ENCODE results near the gene GRAP2. TPM values are rescaled to one million over a fixed set of nuclear protein-coding genes. Genes with fewer than 3 reads are reported as not detected.

The GRAP2 gene
- total and polyA plus RNA-seq, 9 of the 15 experiments (the other 6 are each of a cell fraction or from before 2014, with no cell fraction given), result 4.8 to 88.7 (median 60.4) TPM

GRCh38 chr22:39953101-39953500, 52.2 kb downstream of the GRAP2 start:
- 0 out of 2 replicates have a peak, but pooled peaks cover 3% of the 10 kb centered on the region for H3K9me3 ChIP-seq (replicated peaks; ENCODE audit: control insufficient read depth, insufficient read depth, low read depth, low read length)
- no TSS peak for BruUV-seq (replicated peaks)
- no peaks in the 10 kb centered on the region for H3K9me1 ChIP-seq (ENCODE audit: control insufficient read depth, insufficient read depth, low read length)
- CTCF ChIA-PET (ENCODE audit: low intra/inter-chr PET ratio), result no interaction called here
- ATAC-seq (no peak; the same call in 2 of the 3 replicates), FAIRE-seq (no peak), DNase-seq (ENCODE audit: extremely low read depth in 1 of 4, low spot score in 3 of 4) (no peak)
- intact Hi-C loops (cut with micrococcal nuclease), result no loop called here
- no peaks in the 10 kb centered on the region for H4K20me1 ChIP-seq (replicated peaks; ENCODE audit: control insufficient read depth, insufficient read depth, low read length)
- H3K4me1 ChIP-seq (replicated peaks in 1 of 2; ENCODE audit: control insufficient read depth in 2 of 2, insufficient read depth in 2 of 2, low read length in 2 of 2), result peaks cover 9 to 49% of the 10 kb centered on the region in 2 experiments; a peak in 3 of 5 replicates
- H2AFZ ChIP-seq (ENCODE audit: low read depth, low read length), result no peak overlapping the region
- H3K27ac ChIP-seq (ENCODE audit: extremely low read depth, low read depth, low read length), result no peak overlapping the region
- no peaks in the 10 kb centered on the region for H3K27me3 ChIP-seq (ENCODE audit: control insufficient read depth in 2 of 2, insufficient read depth in 2 of 2, low read length in 2 of 2)
- WGBS (ENCODE audit: insufficient coverage, low coverage, missing lambda C conversion rate), result 64% methylated on average over 1 of the region's 2 CpGs
- TF ChIP-seq TEAD2 (tag; IDR thresholded peaks at IDR 0.05), result no peak
- TF ChIP-seq BCL6 (CRISPR knock-in tag; IDR thresholded peaks at IDR 0.05), result no peak
- TF ChIP-seq ZNF398 (CRISPR knock-in tag; IDR thresholded peaks at IDR 0.05), result no peak
- TF ChIP-seq U2AF2 (optimal IDR thresholded peaks at IDR 0.05; ENCODE audit: low read depth, low read length), result no peak
- TF ChIP-seq ZBTB8A (IDR thresholded peaks at IDR 0.05; ENCODE audit: partially characterized antibody), result no peak
- no peak for TF ChIP-seq BCLAF1 (IDR thresholded peaks at IDR 0.05; ENCODE audit: borderline replicate concordance in 1 of 2, control insufficient read depth in 1 of 2, low read depth in 2 of 2, low read length in 1 of 2)
- no peak for TF ChIP-seq NCOA2 (IDR thresholded peaks at IDR 0.05; ENCODE audit: partially characterized antibody in 2 of 2)
- no peak for TF ChIP-seq YBX1 (IDR thresholded peaks at IDR 0.05)
- TF ChIP-seq ILF3 (IDR thresholded peaks at IDR 0.05; ENCODE audit: borderline replicate concordance), result no peak
- no peak for TF ChIP-seq PYGO2 (tag; IDR thresholded peaks at IDR 0.05)
- TF ChIP-seq PHB2 (IDR thresholded peaks at IDR 0.05; ENCODE audit: low read depth), result no peak
- TF ChIP-seq ZFP91 (CRISPR knock-in tag; IDR thresholded peaks at IDR 0.05), result no peak
- POLR2A ChIA-PET, result interaction anchor here (0.8 to 2.2 kb wide), 5 partner anchors 10 to 542 kb away, joined by 3 to 12 read pairs (median 5); no protein-coding TSS in a partner anchor
- H3K4me2 ChIP-seq (ENCODE audit: insufficient read depth, low read length), result no peak overlapping the region
- no peak overlapping the region for H3K4me3 ChIP-seq
- H3K9ac ChIP-seq (ENCODE audit: insufficient read depth in 1 of 2, low read depth in 2 of 2, low read length in 2 of 2), result 0 out of 4 replicates have a peak overlapping the region, but pooled peaks of 1 of the 2 experiments have one; percentile 45
- H3K36me3 ChIP-seq (ENCODE audit: control insufficient read depth, insufficient read depth, low read length), result peaks cover 86% of the 10 kb centered on the region
- peaks cover 63% of the 10 kb centered on the region for H3K79me2 ChIP-seq (ENCODE audit: control insufficient read depth, insufficient read depth, low read length)
- in situ Hi-C loops (cut with MboI), result no loop called here

All from K562 (cell line).